CD4-positive, alpha-beta T cell treated with Interferon alpha-2 for 1 hour (primary cell): ENCODE measurements around the gene NAA25.

Experiments
- DNase-seq, 2 donors: peaks; one replicate each; pipeline ENCODE4 v3.0.0-alpha.2; 2020 to 2022

Gene NAA25

GRCh38 chr12:112108202-112109079 lies at the start of gene NAA25:
Gene NAA25 (minus strand): TSS chr12:112108783. CDS start chr12:112108773, 10 bp downstream.
- peak; percentile 86 to 90 for DNase-seq

DNA sequence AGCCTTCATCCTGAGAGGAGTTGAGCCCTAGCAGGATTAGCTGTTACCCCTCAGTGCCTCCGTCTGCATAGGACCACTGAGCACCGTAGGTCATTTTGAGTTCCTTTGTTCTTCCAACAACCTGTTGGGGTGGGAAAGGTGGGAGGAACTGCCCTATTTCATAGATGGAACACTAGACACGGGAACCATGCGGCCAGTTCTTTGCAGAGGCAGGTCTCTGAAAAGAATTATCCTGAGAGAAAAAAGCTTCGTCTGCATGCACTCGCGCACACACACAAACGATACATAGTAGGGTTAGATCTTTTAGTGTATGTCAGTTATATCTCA lies 45.3 kb upstream of the NAA25 start:
- DNase-seq, result no peak

- DNase-seq, result no peak
Measured at GRCh38 chr12:112153181-112153892, 44.8 kb upstream of the NAA25 start.

GRCh38 chr12:112151766-112152541 lies 43.4 kb upstream of the NAA25 start:
- DNase-seq, result no peak

DNA sequence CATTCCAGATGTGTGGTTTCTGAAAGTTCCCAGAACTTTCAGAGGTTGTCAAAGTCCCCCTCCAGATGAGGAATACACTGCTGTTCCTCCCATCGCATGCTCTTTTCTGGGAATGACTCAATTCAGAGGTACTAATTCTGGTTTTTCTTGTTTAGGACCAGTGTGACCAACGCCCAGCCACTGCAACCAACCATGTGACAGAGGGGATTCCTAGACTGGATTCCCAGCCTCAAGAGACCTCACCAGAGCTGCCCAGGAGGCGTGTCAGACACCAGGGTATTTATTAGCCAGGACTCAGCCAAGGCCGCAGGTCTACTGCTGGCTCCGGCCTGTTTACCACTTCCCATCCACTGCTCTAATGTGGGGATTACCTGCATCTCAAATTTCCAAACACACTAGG lies 41.0 kb upstream of the NAA25 start:
- DNase-seq, result no peak

- no peak for DNase-seq
Measured at GRCh38 chr12:112148031-112148513, 39.5 kb upstream of the NAA25 start.

- no peak for DNase-seq
Measured at GRCh38 chr12:112146123-112146522, 37.5 kb upstream of the NAA25 start.

GRCh38 chr12:112140728-112141127 lies 32.1 kb upstream of the NAA25 start:
- DNase-seq, result no peak

DNA sequence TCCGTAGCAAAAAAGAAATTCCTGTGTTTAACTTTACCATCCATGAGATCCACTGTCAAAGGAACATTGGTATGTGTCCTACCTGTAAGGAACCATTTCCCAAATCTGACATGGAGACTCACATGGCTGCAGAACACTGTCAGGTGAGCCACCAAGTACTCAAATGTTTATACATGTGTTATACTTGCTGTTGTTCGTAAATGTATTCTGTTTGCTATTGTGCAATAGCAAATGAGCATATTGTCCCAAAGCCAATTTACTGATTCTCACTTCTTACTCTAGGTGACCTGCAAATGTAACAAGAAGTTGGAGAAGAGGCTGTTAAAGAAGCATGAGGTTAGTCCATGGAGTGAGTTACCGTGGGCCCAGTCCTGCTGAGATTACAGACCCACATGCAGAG lies 26.1 kb upstream of the NAA25 start:
- DNase-seq, result no peak

- no peak for DNase-seq
Measured at GRCh38 chr12:112133418-112133817, 24.8 kb upstream of the NAA25 start.

DNA sequence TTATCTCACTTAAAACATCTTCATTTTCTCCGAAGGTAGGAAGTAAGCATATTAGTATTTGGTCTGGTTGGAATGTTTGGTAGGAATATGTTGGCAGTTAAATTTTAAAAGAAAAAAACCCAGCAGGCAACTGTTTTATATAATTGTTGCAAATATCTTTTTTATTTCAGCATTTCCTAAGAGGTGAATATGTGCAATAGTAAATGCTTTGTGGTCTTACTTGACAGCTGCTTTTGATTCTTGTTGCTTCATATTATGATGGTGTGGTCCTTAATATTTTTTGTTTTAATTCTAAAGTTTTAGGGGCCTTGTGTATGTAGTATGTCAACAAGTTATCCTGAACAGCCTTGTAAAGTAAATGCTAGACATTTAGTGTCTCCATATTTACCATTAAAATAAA lies 23.1 kb upstream of the NAA25 start:
- DNase-seq, result no peak

- DNase-seq, result peak; percentile 13 to 90
Measured at GRCh38 chr12:112130441-112130998, 21.9 kb upstream of the NAA25 start.

- peak in 1 of 2 donors; percentile 10 for DNase-seq
Measured at GRCh38 chr12:112126911-112127310, 18.3 kb upstream of the NAA25 start.

- peak in 1 of 2 donors; percentile 23 for DNase-seq
Measured at GRCh38 chr12:112126000-112126438, 17.4 kb upstream of the NAA25 start.

- peak; percentile 97 to 99 for DNase-seq
Measured at GRCh38 chr12:112125250-112125999, 16.8 kb upstream of the NAA25 start, which contains the start of gene TRAFD1. Gene TRAFD1 (plus strand): TSS chr12:112125560. CDS start chr12:112130523, 4,963 bp downstream.

DNA sequence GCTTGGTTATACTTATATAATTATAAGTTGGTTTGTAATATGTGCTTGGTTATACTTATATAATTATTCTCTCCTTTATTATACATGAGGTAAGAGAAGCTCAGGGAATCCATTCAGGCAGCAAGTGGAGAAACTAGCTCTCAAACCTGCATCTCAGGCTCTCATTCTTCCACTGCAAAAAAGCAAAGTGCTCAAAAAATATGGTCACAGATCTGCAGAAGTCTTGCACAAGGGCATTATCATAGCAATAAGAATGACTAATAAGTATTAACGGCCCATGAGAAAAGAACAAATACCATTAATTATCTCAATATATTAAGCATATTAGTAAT lies 16.3 kb upstream of the NAA25 start:
- no peak for DNase-seq

- DNase-seq, result no peak
Measured at GRCh38 chr12:112122823-112123690, 14.5 kb upstream of the NAA25 start.

- DNase-seq, result no peak
Measured at GRCh38 chr12:112121780-112122565, 13.4 kb upstream of the NAA25 start.

DNA sequence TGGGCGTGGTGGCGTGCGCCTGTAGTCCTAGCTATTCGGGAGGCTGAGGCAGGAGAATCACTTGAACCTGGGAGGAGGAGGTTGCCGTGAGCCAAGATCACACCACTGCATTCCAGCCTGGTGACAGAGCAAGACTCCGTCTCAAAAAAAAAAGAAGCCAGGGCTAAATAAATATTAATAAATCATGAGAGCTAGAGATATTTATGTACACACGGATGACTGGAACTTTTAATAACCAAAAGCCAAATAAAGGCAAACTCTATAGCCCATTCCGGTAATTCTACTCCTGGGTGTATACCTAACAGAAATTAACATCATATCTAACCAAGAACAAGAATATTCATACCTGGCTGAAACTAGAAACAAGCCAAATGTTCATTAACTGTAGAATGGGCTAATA lies 9.1 kb upstream of the NAA25 start:
- DNase-seq, result no peak
